ENCODE measurements around the gene TBCA. TPM values are rescaled to one million over a fixed set of nuclear protein-coding genes. Genes with fewer than 3 reads are reported as not detected.

The TBCA gene
- total RNA-seq, 1 experiment from 2014 or later, result 317 TPM

- Histone ChIP-seq H3K27me3 (ENCODE audit: insufficient read depth, low read length) (no peaks in the 10 kb centered on the region), H3K4me2 (ENCODE audit: low read length) (no peak overlapping the region), H3K9me2 (ENCODE audit: insufficient read depth) (no peaks in the 10 kb centered on the region), H3K79me2 (ENCODE audit: insufficient read depth, low read length) (peaks cover 60% of the 10 kb centered on the region), H3K4me3 (replicated peaks in 1 of 2; ENCODE audit: low read depth in 1 of 2, low read length in 2 of 2) (no peak overlapping the region), H3K36me3 (ENCODE audit: control insufficient read depth in 1 of 2, insufficient read depth in 2 of 2, low read length in 2 of 2) (peaks cover 0 to 13% of the 10 kb centered on the region in 2 experiments; a peak in 3 of 4 replicates), H4K20me1 (ENCODE audit: insufficient read depth) (no peaks in the 10 kb centered on the region; the same call in 1 of the 2 replicates), H3K9me3 (ENCODE audit: control insufficient read depth in 1 of 2, insufficient read depth in 1 of 2, low read depth in 1 of 2, low read length in 2 of 2) (no peaks in the 10 kb centered on the region), H3K4me1 (ENCODE audit: control insufficient read depth in 1 of 2, insufficient read depth in 2 of 2, low read length in 2 of 2) (no peaks in the 10 kb centered on the region; a peak in 1 of 4 replicates), H2AFZ (ENCODE audit: low read depth, low read length, poor library complexity, severe bottlenecking) (no peak overlapping the region), H3K9ac (ENCODE audit: low read length) (no peak overlapping the region), H3K27ac (ENCODE audit: low read depth, low read length) (no peak overlapping the region)
- TF ChIP-seq, protein P1, sequence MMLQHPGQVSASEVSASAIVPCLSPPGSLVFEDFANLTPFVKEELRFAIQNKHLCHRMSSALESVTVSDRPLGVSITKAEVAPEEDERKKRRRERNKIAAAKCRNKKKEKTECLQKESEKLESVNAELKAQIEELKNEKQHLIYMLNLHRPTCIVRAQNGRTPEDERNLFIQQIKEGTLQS (IDR thresholded peaks at IDR 0.05), result no peak
- TF ChIP-seq SIN3A (IDR thresholded peaks at IDR 0.05; ENCODE audit: low read depth) (no peak), EGR1 (IDR thresholded peaks at IDR 0.05; ENCODE audit: low read depth) (no peak), ZNF274 (IDR thresholded peaks at IDR 0.05; ENCODE audit: low read depth, low read length) (no peak), EZH2phosphoT487 (IDR thresholded peaks at IDR 0.05; ENCODE audit: borderline replicate concordance) (no peak), YY1 (IDR thresholded peaks at IDR 0.05; ENCODE audit: extremely low read depth, insufficient replicate concordance, low read depth, low read length) (no peak), ZFX (IDR thresholded peaks at IDR 0.05) (no peak), SRF (IDR thresholded peaks at IDR 0.05; ENCODE audit: low read depth) (no peak)
- intact Hi-C loops (cut with micrococcal nuclease), result no loop called here
- no TSS peak for BruUV-seq (replicated peaks)
- DNase-seq (ENCODE audit: low read depth, low spot score) (no peak), ATAC-seq (no peak)
- ChIA-PET CTCF (no interaction called here), POLR2A (no interaction called here), RAD21 (ENCODE audit: low non-redundant PET in 1 of 2, low total read pairs in 2 of 2, uncharacterized antibody in 2 of 2, unreplicated experiment in 2 of 2) (no interaction called here)
Observed at GRCh38 chr5:77693913-77694312, 82.2 kb downstream of the TBCA start.

DNA sequence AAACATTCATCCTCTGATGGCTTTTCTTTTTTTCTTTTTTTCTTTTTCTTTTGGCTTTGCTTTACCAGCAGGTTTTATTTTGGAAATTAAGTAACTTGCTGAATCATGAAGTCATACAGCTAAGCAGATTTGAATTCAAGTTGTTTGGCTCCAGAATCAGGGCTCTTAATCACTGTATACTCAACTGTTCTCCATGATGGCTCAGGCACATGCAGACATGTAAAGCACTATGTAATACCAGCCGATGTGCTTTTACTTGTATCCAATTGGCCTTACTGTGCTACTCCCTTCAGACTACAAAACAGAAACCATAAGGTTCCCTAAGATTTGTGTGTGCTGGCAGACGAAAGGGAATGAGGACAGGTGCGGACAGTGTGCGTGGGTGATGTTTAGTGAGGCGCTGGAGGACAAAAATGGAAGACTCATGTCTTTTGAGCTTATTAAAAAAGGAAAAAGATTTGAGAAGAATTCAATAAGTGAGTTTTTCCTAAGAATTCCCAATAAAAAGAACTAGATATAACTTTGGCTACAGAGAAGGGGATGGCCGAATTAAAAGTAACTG lies 92.9 kb downstream of the TBCA start:
- CTCF ChIA-PET, result no interaction called here
- RAD21 ChIA-PET (ENCODE audit: low non-redundant PET in 1 of 2, low total read pairs in 2 of 2, uncharacterized antibody in 2 of 2, unreplicated experiment in 2 of 2), result no interaction called here
- no peak overlapping the region for H3K27ac ChIP-seq (ENCODE audit: low read depth, low read length)
- no peak overlapping the region for H3K9ac ChIP-seq (ENCODE audit: low read length)
- no peak overlapping the region for H3K4me2 ChIP-seq (ENCODE audit: low read length)
- H3K9me2 ChIP-seq (ENCODE audit: insufficient read depth), result no peaks in the 10 kb centered on the region
- H3K79me2 ChIP-seq (ENCODE audit: insufficient read depth, low read length), result no peaks in the 10 kb centered on the region
- no peak overlapping the region for H2AFZ ChIP-seq (ENCODE audit: low read depth, low read length, poor library complexity, severe bottlenecking)
- H3K36me3 ChIP-seq (ENCODE audit: control insufficient read depth in 1 of 2, insufficient read depth in 2 of 2, low read length in 2 of 2), result no peaks in the 10 kb centered on the region
- no peaks in the 10 kb centered on the region for H3K9me3 ChIP-seq (ENCODE audit: control insufficient read depth in 1 of 2, insufficient read depth in 1 of 2, low read depth in 1 of 2, low read length in 2 of 2)
- no peak overlapping the region for H3K4me3 ChIP-seq (replicated peaks in 1 of 2; ENCODE audit: low read depth in 1 of 2, low read length in 2 of 2)
- DNase-seq (ENCODE audit: low read depth, low spot score) (no peak), ATAC-seq (no peak)
- BruUV-seq (replicated peaks), result no TSS peak
- intact Hi-C loops (cut with micrococcal nuclease), result no loop called here
- POLR2A ChIA-PET, result no interaction called here
- no peaks in the 10 kb centered on the region for H3K4me1 ChIP-seq (ENCODE audit: control insufficient read depth in 1 of 2, insufficient read depth in 2 of 2, low read length in 2 of 2)
- no peaks in the 10 kb centered on the region for H4K20me1 ChIP-seq (ENCODE audit: insufficient read depth)
- no peaks in the 10 kb centered on the region for H3K27me3 ChIP-seq (ENCODE audit: insufficient read depth, low read length)
- TF ChIP-seq ZNF274 (IDR thresholded peaks at IDR 0.05; ENCODE audit: low read depth, low read length) (no peak), REST (IDR thresholded peaks at IDR 0.05; ENCODE audit: low read depth) (no peak), EGR1 (IDR thresholded peaks at IDR 0.05; ENCODE audit: low read depth) (no peak), POLR2A (IDR thresholded peaks at IDR 0.05; ENCODE audit: borderline replicate concordance, extremely low read depth, insufficient read depth, insufficient read length) (no peak), CEBPB (IDR thresholded peaks at IDR 0.05; ENCODE audit: low read depth) (no peak), SP1 (IDR thresholded peaks at IDR 0.05; ENCODE audit: low read depth) (no peak), ZFX (IDR thresholded peaks at IDR 0.05) (no peak), SRF (IDR thresholded peaks at IDR 0.05; ENCODE audit: low read depth) (no peak), POLR2AphosphoS5 (IDR thresholded peaks at IDR 0.05; ENCODE audit: low read depth, low read length) (no peak)
- TF ChIP-seq, protein P2, sequence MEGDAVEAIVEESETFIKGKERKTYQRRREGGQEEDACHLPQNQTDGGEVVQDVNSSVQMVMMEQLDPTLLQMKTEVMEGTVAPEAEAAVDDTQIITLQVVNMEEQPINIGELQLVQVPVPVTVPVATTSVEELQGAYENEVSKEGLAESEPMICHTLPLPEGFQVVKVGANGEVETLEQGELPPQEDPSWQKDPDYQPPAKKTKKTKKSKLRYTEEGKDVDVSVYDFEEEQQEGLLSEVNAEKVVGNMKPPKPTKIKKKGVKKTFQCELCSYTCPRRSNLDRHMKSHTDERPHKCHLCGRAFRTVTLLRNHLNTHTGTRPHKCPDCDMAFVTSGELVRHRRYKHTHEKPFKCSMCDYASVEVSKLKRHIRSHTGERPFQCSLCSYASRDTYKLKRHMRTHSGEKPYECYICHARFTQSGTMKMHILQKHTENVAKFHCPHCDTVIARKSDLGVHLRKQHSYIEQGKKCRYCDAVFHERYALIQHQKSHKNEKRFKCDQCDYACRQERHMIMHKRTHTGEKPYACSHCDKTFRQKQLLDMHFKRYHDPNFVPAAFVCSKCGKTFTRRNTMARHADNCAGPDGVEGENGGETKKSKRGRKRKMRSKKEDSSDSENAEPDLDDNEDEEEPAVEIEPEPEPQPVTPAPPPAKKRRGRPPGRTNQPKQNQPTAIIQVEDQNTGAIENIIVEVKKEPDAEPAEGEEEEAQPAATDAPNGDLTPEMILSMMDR (IDR thresholded peaks at IDR 0.05 in 2 of 3, conservative IDR thresholded peaks at IDR 0.05 in 1 of 3; ENCODE audit: borderline replicate concordance in 1 of 3, insufficient read depth in 1 of 3, low read depth in 2 of 3, low read length in 2 of 3), result no peak

Data from HCT116 (cell line).